ENCODE data around the gene CDC42BPA.

The CDC42BPA gene

GRCh38 chr1:226973371-226973897 lies 344.9 kb downstream of the CDC42BPA start:
- no peaks in the 10 kb centered on the region for H3K9me3 ChIP-seq (ENCODE audit: low read depth, low read length)
- no peaks in the 10 kb centered on the region for H3K36me3 ChIP-seq (ENCODE audit: insufficient read depth, low read length)
- H3K9ac ChIP-seq (ENCODE audit: insufficient read length), result no peak overlapping the region
- H3K4me3 ChIP-seq, result no peak overlapping the region
- TF ChIP-seq EZH2 (IDR thresholded peaks at IDR 0.05) (no peak), FOXP2 (optimal IDR thresholded peaks at IDR 0.05; ENCODE audit: control extremely low read depth, extremely low read length, insufficient read depth) (no peak), POLR2AphosphoS5 (IDR thresholded peaks at IDR 0.05; ENCODE audit: borderline replicate concordance, low read depth, low read length) (no peak)
- no peak overlapping the region for H3K27ac ChIP-seq
- DNase-seq (ENCODE audit: low read depth, low spot score), result no peak

DNA sequence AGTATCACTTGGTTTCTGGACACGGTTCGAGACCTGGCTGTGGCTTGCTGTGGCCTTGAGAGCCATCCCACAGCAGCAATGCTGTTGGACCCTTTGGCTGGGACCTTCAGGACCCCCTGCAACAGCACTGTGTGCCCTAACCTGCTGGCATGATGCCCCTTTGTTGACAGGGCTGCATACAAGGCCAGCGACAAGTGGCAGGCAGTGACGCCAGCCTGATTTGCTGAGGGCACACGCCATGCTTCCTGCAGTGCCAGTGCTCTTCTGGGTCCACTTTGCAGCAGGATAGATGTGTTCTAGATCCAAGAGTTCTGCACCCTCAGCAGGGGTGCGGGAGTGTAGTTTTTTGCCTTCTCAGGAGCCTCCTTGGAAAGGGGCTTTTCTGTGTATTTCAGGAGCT lies 345.4 kb downstream of the CDC42BPA start:
- H3K27ac ChIP-seq, result no peak overlapping the region
- no peaks in the 10 kb centered on the region for H3K36me3 ChIP-seq (ENCODE audit: insufficient read depth, low read length)
- no peak overlapping the region for H3K9ac ChIP-seq (ENCODE audit: insufficient read length)
- no peak for TF ChIP-seq FOXP2 (optimal IDR thresholded peaks at IDR 0.05; ENCODE audit: control extremely low read depth, extremely low read length, insufficient read depth)
- TF ChIP-seq EZH2 (IDR thresholded peaks at IDR 0.05), result no peak
- DNase-seq (ENCODE audit: low read depth, low spot score), result no peak
- no peak overlapping the region for H3K4me3 ChIP-seq
- no peaks in the 10 kb centered on the region for H3K9me3 ChIP-seq (ENCODE audit: low read depth, low read length)

- no peak for TF ChIP-seq POLR2AphosphoS5 (IDR thresholded peaks at IDR 0.05; ENCODE audit: borderline replicate concordance, low read depth, low read length)
- TF ChIP-seq FOXP2 (optimal IDR thresholded peaks at IDR 0.05; ENCODE audit: control extremely low read depth, extremely low read length, insufficient read depth), result no peak
- TF ChIP-seq EZH2 (IDR thresholded peaks at IDR 0.05), result no peak
- no peak for DNase-seq (ENCODE audit: low read depth, low spot score)
Observed at GRCh38 chr1:226971765-226972164, 346.5 kb downstream of the CDC42BPA start.

GRCh38 chr1:226967665-226968064 lies 350.6 kb downstream of the CDC42BPA start:
- no peak for TF ChIP-seq EZH2 (IDR thresholded peaks at IDR 0.05)
- no peak for TF ChIP-seq FOXP2 (optimal IDR thresholded peaks at IDR 0.05; ENCODE audit: control extremely low read depth, extremely low read length, insufficient read depth)
- TF ChIP-seq POLR2AphosphoS5 (IDR thresholded peaks at IDR 0.05; ENCODE audit: borderline replicate concordance, low read depth, low read length), result no peak
- Histone ChIP-seq H3K9ac (ENCODE audit: insufficient read length) (no peak overlapping the region), H3K4me3 (no peak overlapping the region), H3K27ac (no peak overlapping the region), H3K9me3 (ENCODE audit: low read depth, low read length) (no peaks in the 10 kb centered on the region), H3K36me3 (ENCODE audit: insufficient read depth, low read length) (no peaks in the 10 kb centered on the region)
- DNase-seq (ENCODE audit: low read depth, low spot score), result no peak

More at GRCh38 chr1:226971765-226972164, 346.5 kb downstream of the CDC42BPA start:
- H3K9ac ChIP-seq (ENCODE audit: insufficient read length), result no peak overlapping the region
- H3K4me3 ChIP-seq, result no peak overlapping the region
- no peaks in the 10 kb centered on the region for H3K9me3 ChIP-seq (ENCODE audit: low read depth, low read length)
- no peaks in the 10 kb centered on the region for H3K36me3 ChIP-seq (ENCODE audit: insufficient read depth, low read length)
- no peak overlapping the region for H3K27ac ChIP-seq

DNA sequence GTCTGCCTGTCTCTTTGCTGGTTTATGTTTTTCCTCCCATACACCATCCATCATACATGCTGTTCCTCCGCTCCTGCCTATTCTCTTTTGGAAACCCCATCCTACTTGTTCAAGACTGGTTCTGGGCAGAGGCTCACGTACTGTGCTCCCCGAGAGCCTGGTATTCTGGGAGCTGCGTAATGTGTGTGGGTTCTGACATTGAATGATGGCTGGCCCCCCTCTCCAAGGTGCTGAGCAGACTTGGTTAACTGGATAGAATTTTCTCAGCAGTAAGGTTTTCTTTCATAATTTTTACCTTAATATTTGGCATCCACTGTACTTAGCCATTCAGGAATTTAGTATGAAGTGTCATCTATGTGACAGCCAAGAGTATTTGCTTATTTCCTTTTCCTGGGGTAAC lies 351.6 kb downstream of the CDC42BPA start:
- H3K36me3 ChIP-seq (ENCODE audit: insufficient read depth, low read length), result no peaks in the 10 kb centered on the region
- no peak overlapping the region for H3K4me3 ChIP-seq
- no peak for TF ChIP-seq FOXP2 (optimal IDR thresholded peaks at IDR 0.05; ENCODE audit: control extremely low read depth, extremely low read length, insufficient read depth)
- TF ChIP-seq POLR2AphosphoS5 (IDR thresholded peaks at IDR 0.05; ENCODE audit: borderline replicate concordance, low read depth, low read length), result no peak
- no peak for TF ChIP-seq EZH2 (IDR thresholded peaks at IDR 0.05)
- no peak overlapping the region for H3K9ac ChIP-seq (ENCODE audit: insufficient read length)
- no peak for DNase-seq (ENCODE audit: low read depth, low spot score)
- no peak overlapping the region for H3K27ac ChIP-seq
- no peaks in the 10 kb centered on the region for H3K9me3 ChIP-seq (ENCODE audit: low read depth, low read length)

DNA sequence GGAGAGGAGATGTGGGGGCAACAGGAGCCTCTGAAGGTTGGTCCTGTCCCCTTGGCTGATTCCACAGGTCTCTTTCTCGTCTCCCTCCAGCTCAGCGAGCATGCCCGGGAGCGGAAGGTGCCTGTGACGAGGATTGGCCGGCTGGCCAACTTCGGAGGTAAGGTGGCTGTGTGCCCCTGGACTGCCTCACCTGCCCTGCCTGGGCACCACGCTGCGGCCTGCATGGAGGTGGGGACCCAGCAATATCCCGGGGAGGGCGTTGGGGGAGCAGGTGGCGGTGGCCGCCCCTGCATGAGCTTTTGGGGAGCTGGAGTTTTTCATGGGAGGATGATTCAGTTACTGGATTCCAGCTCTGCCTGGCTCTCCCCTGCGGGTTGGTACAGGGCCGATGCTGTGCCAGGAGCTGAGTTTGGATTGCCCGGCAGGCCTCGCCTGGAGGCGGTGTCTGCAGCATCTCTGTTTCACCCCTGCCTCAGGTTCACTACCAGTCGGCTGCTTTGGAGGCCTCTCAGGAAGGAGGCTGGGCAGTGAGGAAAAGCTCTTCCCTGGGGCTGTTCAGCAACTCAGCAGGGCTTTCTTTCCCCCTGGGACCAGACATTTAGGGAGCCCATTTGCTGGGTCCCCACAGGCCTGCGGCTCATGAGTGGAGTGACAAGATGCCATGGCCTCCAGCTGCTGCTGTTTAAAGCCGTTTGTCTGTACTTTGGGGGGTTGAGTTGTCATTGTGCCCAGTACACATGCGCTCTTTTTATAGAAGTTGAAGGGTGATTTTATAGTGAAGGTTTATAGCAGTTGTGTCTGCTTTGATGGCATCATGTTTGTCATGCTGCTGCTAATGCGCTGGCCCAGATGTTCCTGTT lies 352.5 kb downstream of the CDC42BPA start:
- TF ChIP-seq EZH2 (IDR thresholded peaks at IDR 0.05) (no peak), POLR2AphosphoS5 (IDR thresholded peaks at IDR 0.05; ENCODE audit: borderline replicate concordance, low read depth, low read length) (no peak), FOXP2 (optimal IDR thresholded peaks at IDR 0.05; ENCODE audit: control extremely low read depth, extremely low read length, insufficient read depth) (no peak)
- no peak overlapping the region for H3K9ac ChIP-seq (ENCODE audit: insufficient read length)
- DNase-seq (ENCODE audit: low read depth, low spot score), result no peak
- no peaks in the 10 kb centered on the region for H3K9me3 ChIP-seq (ENCODE audit: low read depth, low read length)
- H3K27ac ChIP-seq, result no peak overlapping the region
- H3K36me3 ChIP-seq (ENCODE audit: insufficient read depth, low read length), result no peaks in the 10 kb centered on the region
- H3K4me3 ChIP-seq, result no peak overlapping the region

- no peak overlapping the region for H3K9ac ChIP-seq (ENCODE audit: insufficient read length)
- DNase-seq (ENCODE audit: low read depth, low spot score), result no peak
- H3K9me3 ChIP-seq (ENCODE audit: low read depth, low read length), result no peaks in the 10 kb centered on the region
- no peak overlapping the region for H3K27ac ChIP-seq
- no peaks in the 10 kb centered on the region for H3K36me3 ChIP-seq (ENCODE audit: insufficient read depth, low read length)
- no peak overlapping the region for H3K4me3 ChIP-seq
- no peak for TF ChIP-seq POLR2AphosphoS5 (IDR thresholded peaks at IDR 0.05; ENCODE audit: borderline replicate concordance, low read depth, low read length)
- TF ChIP-seq EZH2 (IDR thresholded peaks at IDR 0.05), result no peak
- no peak for TF ChIP-seq FOXP2 (optimal IDR thresholded peaks at IDR 0.05; ENCODE audit: control extremely low read depth, extremely low read length, insufficient read depth)
Observed at GRCh38 chr1:226964611-226965486, 353.4 kb downstream of the CDC42BPA start.

DNA sequence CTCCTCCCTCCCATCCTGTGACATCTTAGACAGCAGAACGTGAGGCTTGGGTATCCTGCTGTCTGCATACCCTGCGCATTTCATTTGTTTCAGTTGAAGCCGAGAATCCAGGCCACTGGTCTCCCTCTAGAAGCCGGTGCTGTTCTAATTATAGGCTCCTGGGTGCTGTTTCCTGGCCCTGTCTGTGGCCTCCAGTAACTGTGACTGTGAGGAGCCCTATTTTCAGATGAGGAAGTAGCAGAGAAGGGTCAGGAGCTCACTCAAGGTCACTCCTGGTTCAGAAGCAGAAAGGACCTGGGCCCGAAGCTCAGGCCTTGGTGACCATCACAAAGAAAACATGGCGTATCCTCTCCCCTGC lies 354.2 kb downstream of the CDC42BPA start:
- TF ChIP-seq FOXP2 (optimal IDR thresholded peaks at IDR 0.05; ENCODE audit: control extremely low read depth, extremely low read length, insufficient read depth) (no peak), POLR2AphosphoS5 (IDR thresholded peaks at IDR 0.05; ENCODE audit: borderline replicate concordance, low read depth, low read length) (no peak), EZH2 (IDR thresholded peaks at IDR 0.05) (no peak)
- DNase-seq (ENCODE audit: low read depth, low spot score), result no peak
- Histone ChIP-seq H3K9me3 (ENCODE audit: low read depth, low read length) (no peaks in the 10 kb centered on the region), H3K9ac (ENCODE audit: insufficient read length) (no peak overlapping the region), H3K27ac (no peak overlapping the region), H3K36me3 (ENCODE audit: insufficient read depth, low read length) (no peaks in the 10 kb centered on the region), H3K4me3 (no peak overlapping the region)

All from SK-N-MC (cell line).